Measurements from ENCODE around the gene HNF1A. TPM values are rescaled to one million over a fixed set of nuclear protein-coding genes. Genes with fewer than 3 reads are reported as not detected.

The HNF1A gene
- total and polyA plus RNA-seq, 2 donors (not counting 1 experiment from before 2014, with no cell fraction given) = not detected

GRCh38 chr12:121001841-121002483 is 23.6 kb downstream of the HNF1A start:
- H3K4me1 ChIP-seq (ENCODE audit: control insufficient read depth, extremely low read depth, insufficient read depth, low read length) = no peaks in the 10 kb centered on the region
- H3K4me3 ChIP-seq (replicated peaks in 1 of 4; ENCODE audit: control extremely low read depth in 1 of 4, insufficient read depth in 1 of 4, low read depth in 3 of 4, low read length in 4 of 4) = no peak overlapping the region
- H3K27me3 ChIP-seq (ENCODE audit: control insufficient read depth, insufficient read depth, low read length) = no peaks in the 10 kb centered on the region
- no peaks in the 10 kb centered on the region for H4K20me1 ChIP-seq (ENCODE audit: control insufficient read depth, extremely low read depth, insufficient read depth, low read length)
- no peaks in the 10 kb centered on the region for H3K9me3 ChIP-seq (ENCODE audit: control insufficient read depth, insufficient read depth, low read depth, low read length)
- no peak overlapping the region for H3K27ac ChIP-seq (ENCODE audit: insufficient read depth, low read length)
- H3K9ac ChIP-seq (ENCODE audit: insufficient read depth, low read length) = no peak overlapping the region
- TF ChIP-seq CTCF (conservative IDR thresholded peaks at IDR 0.05 in 1 of 2, IDR thresholded peaks at IDR 0.05 in 1 of 2; ENCODE audit: low read depth in 1 of 2, low read length in 2 of 2) = no peak
- no peak for TF ChIP-seq EZH2 (IDR thresholded peaks at IDR 0.05; ENCODE audit: low read length, missing control alignments)
- no peak overlapping the region for H3K4me2 ChIP-seq (ENCODE audit: extremely low read depth, insufficient read depth, low read length)
- H2AFZ ChIP-seq (ENCODE audit: low read length) = no peak overlapping the region
- H3K36me3 ChIP-seq (ENCODE audit: control insufficient read depth, insufficient read depth, low read length) = peaks cover 5% of the 10 kb centered on the region
- DNase-seq (ENCODE audit: low read depth in 2 of 2) = no peak
- no peaks in the 10 kb centered on the region for H3K79me2 ChIP-seq (ENCODE audit: control insufficient read depth, insufficient read depth, low read length)

- peaks cover 5% of the 10 kb centered on the region for H3K36me3 ChIP-seq (ENCODE audit: control insufficient read depth, insufficient read depth, low read length)
- no peaks in the 10 kb centered on the region for H3K9me3 ChIP-seq (ENCODE audit: control insufficient read depth, insufficient read depth, low read depth, low read length)
- no peak overlapping the region for H3K4me3 ChIP-seq (replicated peaks in 1 of 4; ENCODE audit: control extremely low read depth in 1 of 4, insufficient read depth in 1 of 4, low read depth in 3 of 4, low read length in 4 of 4)
- no peak for DNase-seq (ENCODE audit: low read depth in 2 of 2)
- TF ChIP-seq EZH2 (IDR thresholded peaks at IDR 0.05; ENCODE audit: low read length, missing control alignments) (no peak), CTCF (conservative IDR thresholded peaks at IDR 0.05 in 1 of 2, IDR thresholded peaks at IDR 0.05 in 1 of 2; ENCODE audit: low read depth in 1 of 2, low read length in 2 of 2) (no peak)
- no peak overlapping the region for H3K27ac ChIP-seq (ENCODE audit: insufficient read depth, low read length)
- H4K20me1 ChIP-seq (ENCODE audit: control insufficient read depth, extremely low read depth, insufficient read depth, low read length) = no peaks in the 10 kb centered on the region
- H3K9ac ChIP-seq (ENCODE audit: insufficient read depth, low read length) = no peak overlapping the region
- H3K4me1 ChIP-seq (ENCODE audit: control insufficient read depth, extremely low read depth, insufficient read depth, low read length) = no peaks in the 10 kb centered on the region
- no peak overlapping the region for H2AFZ ChIP-seq (ENCODE audit: low read length)
- no peak overlapping the region for H3K4me2 ChIP-seq (ENCODE audit: extremely low read depth, insufficient read depth, low read length)
- no peaks in the 10 kb centered on the region for H3K79me2 ChIP-seq (ENCODE audit: control insufficient read depth, insufficient read depth, low read length)
- H3K27me3 ChIP-seq (ENCODE audit: control insufficient read depth, insufficient read depth, low read length) = no peaks in the 10 kb centered on the region
These were observed 25.3 kb downstream of the HNF1A start for GRCh38 chr12:121003650-121004049.

- no peak overlapping the region for H3K9ac ChIP-seq (ENCODE audit: insufficient read depth, low read length)
- TF ChIP-seq CTCF (conservative IDR thresholded peaks at IDR 0.05 in 1 of 2, IDR thresholded peaks at IDR 0.05 in 1 of 2; ENCODE audit: low read depth in 1 of 2, low read length in 2 of 2) = no peak
- TF ChIP-seq EZH2 (IDR thresholded peaks at IDR 0.05; ENCODE audit: low read length, missing control alignments) = no peak
- H3K4me3 ChIP-seq (replicated peaks in 1 of 4; ENCODE audit: control extremely low read depth in 1 of 4, insufficient read depth in 1 of 4, low read depth in 3 of 4, low read length in 4 of 4) = no peak overlapping the region
- H3K4me2 ChIP-seq (ENCODE audit: extremely low read depth, insufficient read depth, low read length) = no peak overlapping the region
- no peak for DNase-seq (ENCODE audit: low read depth in 2 of 2)
- no peak overlapping the region for H3K27ac ChIP-seq (ENCODE audit: insufficient read depth, low read length)
- H4K20me1 ChIP-seq (ENCODE audit: control insufficient read depth, extremely low read depth, insufficient read depth, low read length) = no peaks in the 10 kb centered on the region
- no peaks in the 10 kb centered on the region for H3K79me2 ChIP-seq (ENCODE audit: control insufficient read depth, insufficient read depth, low read length)
- H3K36me3 ChIP-seq (ENCODE audit: control insufficient read depth, insufficient read depth, low read length) = peaks cover 5% of the 10 kb centered on the region
- H2AFZ ChIP-seq (ENCODE audit: low read length) = no peak overlapping the region
- no peaks in the 10 kb centered on the region for H3K27me3 ChIP-seq (ENCODE audit: control insufficient read depth, insufficient read depth, low read length)
- H3K9me3 ChIP-seq (ENCODE audit: control insufficient read depth, insufficient read depth, low read depth, low read length) = no peaks in the 10 kb centered on the region
- no peaks in the 10 kb centered on the region for H3K4me1 ChIP-seq (ENCODE audit: control insufficient read depth, extremely low read depth, insufficient read depth, low read length)
These were observed 26.0 kb downstream of the HNF1A start for GRCh38 chr12:121004253-121004815.

All from fibroblast of lung (primary cell).